ENCODE data around the gene SETD2.

The SETD2 gene

GRCh38 chr3:47009225-47010110 is 154.4 kb downstream of the SETD2 start:
- no peak for DNase-seq (ENCODE audit: low spot score)

GRCh38 chr3:47008851-47009224 is 155.1 kb downstream of the SETD2 start:
- no peak for DNase-seq (ENCODE audit: low spot score)

GRCh38 chr3:47008234-47008796 is 155.6 kb downstream of the SETD2 start:
- DNase-seq (ENCODE audit: low spot score) = no peak

GRCh38 chr3:47007482-47008233 is 156.3 kb downstream of the SETD2 start:
- no peak for DNase-seq (ENCODE audit: low spot score)

GRCh38 chr3:47007001-47007400 is 156.9 kb downstream of the SETD2 start:
- DNase-seq (ENCODE audit: low spot score) = no peak

GRCh38 chr3:47006145-47006651 is 157.7 kb downstream of the SETD2 start:
- no peak for DNase-seq (ENCODE audit: low spot score)

GRCh38 chr3:47005212-47006144 is 158.4 kb downstream of the SETD2 start:
- no peak for DNase-seq (ENCODE audit: low spot score)

- DNase-seq (ENCODE audit: low spot score) = no peak
Measured at GRCh38 chr3:47004369-47005211, 159.3 kb downstream of the SETD2 start.

- no peak for DNase-seq (ENCODE audit: low spot score)
Measured at GRCh38 chr3:47003461-47004368, 160.2 kb downstream of the SETD2 start.

- no peak for DNase-seq (ENCODE audit: low spot score)
Measured at GRCh38 chr3:47003056-47003410, 160.9 kb downstream of the SETD2 start.

- DNase-seq (ENCODE audit: low spot score) = no peak
Measured at GRCh38 chr3:47002171-47003055, 161.5 kb downstream of the SETD2 start.

GRCh38 chr3:47001731-47002170 is 162.2 kb downstream of the SETD2 start:
- DNase-seq (ENCODE audit: low spot score) = no peak

GRCh38 chr3:47000922-47001730 is 162.8 kb downstream of the SETD2 start:
- DNase-seq (ENCODE audit: low spot score) = no peak

GRCh38 chr3:47000198-47000815 is 163.6 kb downstream of the SETD2 start:
- DNase-seq (ENCODE audit: low spot score) = no peak

- DNase-seq (ENCODE audit: low spot score) = no peak
Measured at GRCh38 chr3:46999516-47000197, 164.3 kb downstream of the SETD2 start.

GRCh38 chr3:46998852-46999515 is 164.9 kb downstream of the SETD2 start:
- DNase-seq (ENCODE audit: low spot score) = no peak

Measured in SW480 (cell line).